Vagina (tissue), 2 donors: ENCODE results near the gene NUDT14.

Experiments
- POLR2AphosphoS5 ChIP-seq, 2 donors: sonication (generic); formaldehyde crosslinking; IDR thresholded peaks; one replicate each; pipeline ENCODE4 v1.9.0; 2017; ENCODE audit warnings: antibody characterized with exemption in 2 of 2, mild to moderate bottlenecking in 2 of 2, low read depth in 1 of 2; ENCODE audit not compliant: insufficient read depth in 1 of 2
- TF ChIP-seq, protein P1 (sequence below), 3 experiments: fragments of 450-650 bp in 2 of 3; fragments of 200-600 bp in 1 of 3; sonication (generic) in 1 of 3; IDR thresholded peaks; one replicate each; pipeline ENCODE4 v1.5.1; 2017 to 2019; ENCODE audit warnings: antibody characterized with exemption in 3 of 3, mild to moderate bottlenecking in 2 of 3, moderate library complexity in 2 of 3

GRCh38 chr14:105198588-105198987, 17.5 kb upstream of the NUDT14 start:
- TF ChIP-seq, protein P1, sequence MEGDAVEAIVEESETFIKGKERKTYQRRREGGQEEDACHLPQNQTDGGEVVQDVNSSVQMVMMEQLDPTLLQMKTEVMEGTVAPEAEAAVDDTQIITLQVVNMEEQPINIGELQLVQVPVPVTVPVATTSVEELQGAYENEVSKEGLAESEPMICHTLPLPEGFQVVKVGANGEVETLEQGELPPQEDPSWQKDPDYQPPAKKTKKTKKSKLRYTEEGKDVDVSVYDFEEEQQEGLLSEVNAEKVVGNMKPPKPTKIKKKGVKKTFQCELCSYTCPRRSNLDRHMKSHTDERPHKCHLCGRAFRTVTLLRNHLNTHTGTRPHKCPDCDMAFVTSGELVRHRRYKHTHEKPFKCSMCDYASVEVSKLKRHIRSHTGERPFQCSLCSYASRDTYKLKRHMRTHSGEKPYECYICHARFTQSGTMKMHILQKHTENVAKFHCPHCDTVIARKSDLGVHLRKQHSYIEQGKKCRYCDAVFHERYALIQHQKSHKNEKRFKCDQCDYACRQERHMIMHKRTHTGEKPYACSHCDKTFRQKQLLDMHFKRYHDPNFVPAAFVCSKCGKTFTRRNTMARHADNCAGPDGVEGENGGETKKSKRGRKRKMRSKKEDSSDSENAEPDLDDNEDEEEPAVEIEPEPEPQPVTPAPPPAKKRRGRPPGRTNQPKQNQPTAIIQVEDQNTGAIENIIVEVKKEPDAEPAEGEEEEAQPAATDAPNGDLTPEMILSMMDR (IDR thresholded peaks at IDR 0.05), result no peak
- TF ChIP-seq POLR2AphosphoS5 (IDR thresholded peaks at IDR 0.05; ENCODE audit: insufficient read depth in 1 of 2, low read depth in 1 of 2), result no peak
